ENCODE results near the gene LRP1. TPM values are rescaled to one million over a fixed set of nuclear protein-coding genes. Genes with fewer than 3 reads are reported as not detected.

The LRP1 gene
- total RNA-seq, 2 experiments from 2014 or later: 1.1 to 4.4 TPM

DNA sequence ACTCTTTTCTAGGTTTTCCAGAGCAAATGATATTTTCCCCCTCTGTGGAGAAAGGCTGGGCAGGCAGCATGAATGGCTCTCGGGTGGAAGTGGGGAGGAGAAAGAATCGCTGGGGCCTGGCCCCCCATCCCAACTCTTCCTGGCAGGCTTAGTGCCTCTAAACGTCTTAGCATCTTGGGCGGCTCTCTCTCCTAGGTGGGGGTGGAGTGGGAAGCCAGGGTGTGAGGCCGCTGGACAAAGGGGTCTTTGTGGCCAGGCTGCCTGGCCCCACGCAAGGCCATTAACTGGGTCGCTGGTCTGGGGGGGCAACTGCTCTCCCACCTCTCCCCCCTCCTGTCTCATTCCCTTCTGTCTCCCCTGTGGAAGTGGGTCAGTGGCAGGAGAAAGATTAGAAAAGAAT lies 14.4 kb downstream of the LRP1 start:
- ChIA-PET POLR2A (no interaction called here), CTCF (ENCODE audit: unreplicated experiment) (no interaction called here)
- Histone ChIP-seq H2AFZ (ENCODE audit: low read length) (no peak overlapping the region), H3K4me3 (ENCODE audit: low read depth, low read length, poor library complexity, severe bottlenecking) (no peak overlapping the region), H3K9me2 (ENCODE audit: insufficient read depth, low read length) (no peaks in the 10 kb centered on the region), H3K79me2 (ENCODE audit: insufficient read depth, low read depth, low read length) (no peaks in the 10 kb centered on the region), H4K20me1 (ENCODE audit: insufficient read depth, low read length) (no peaks in the 10 kb centered on the region), H3K27ac (ENCODE audit: low read depth, low read length, poor library complexity, severe bottlenecking) (no peak overlapping the region), H3K36me3 (ENCODE audit: insufficient read depth, low read length) (no peaks in the 10 kb centered on the region), H3K4me1 (ENCODE audit: insufficient read depth, low read length, poor library complexity, severe bottlenecking) (no peaks in the 10 kb centered on the region), H3K4me2 (ENCODE audit: low read length) (no peak overlapping the region), H3K9me3 (ENCODE audit: low read length) (no peaks in the 10 kb centered on the region)
- intact Hi-C loops (cut with micrococcal nuclease; ENCODE audit: unreplicated experiment): no loop called here
- no peak for TF ChIP-seq EZH2phosphoT487 (IDR thresholded peaks at IDR 0.05; ENCODE audit: borderline replicate concordance, low read depth, low read length)
- TF ChIP-seq, protein P1, sequence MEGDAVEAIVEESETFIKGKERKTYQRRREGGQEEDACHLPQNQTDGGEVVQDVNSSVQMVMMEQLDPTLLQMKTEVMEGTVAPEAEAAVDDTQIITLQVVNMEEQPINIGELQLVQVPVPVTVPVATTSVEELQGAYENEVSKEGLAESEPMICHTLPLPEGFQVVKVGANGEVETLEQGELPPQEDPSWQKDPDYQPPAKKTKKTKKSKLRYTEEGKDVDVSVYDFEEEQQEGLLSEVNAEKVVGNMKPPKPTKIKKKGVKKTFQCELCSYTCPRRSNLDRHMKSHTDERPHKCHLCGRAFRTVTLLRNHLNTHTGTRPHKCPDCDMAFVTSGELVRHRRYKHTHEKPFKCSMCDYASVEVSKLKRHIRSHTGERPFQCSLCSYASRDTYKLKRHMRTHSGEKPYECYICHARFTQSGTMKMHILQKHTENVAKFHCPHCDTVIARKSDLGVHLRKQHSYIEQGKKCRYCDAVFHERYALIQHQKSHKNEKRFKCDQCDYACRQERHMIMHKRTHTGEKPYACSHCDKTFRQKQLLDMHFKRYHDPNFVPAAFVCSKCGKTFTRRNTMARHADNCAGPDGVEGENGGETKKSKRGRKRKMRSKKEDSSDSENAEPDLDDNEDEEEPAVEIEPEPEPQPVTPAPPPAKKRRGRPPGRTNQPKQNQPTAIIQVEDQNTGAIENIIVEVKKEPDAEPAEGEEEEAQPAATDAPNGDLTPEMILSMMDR (conservative IDR thresholded peaks at IDR 0.05; ENCODE audit: low read length): no peak
- BruUV-seq (replicated peaks): no TSS peak
- DNase-seq (ENCODE audit: low spot score): no peak

GRCh38 chr12:57143454-57143853 lies 15.2 kb downstream of the LRP1 start:
- TF ChIP-seq, protein P1 (conservative IDR thresholded peaks at IDR 0.05; ENCODE audit: low read length): no peak
- TF ChIP-seq EZH2phosphoT487 (IDR thresholded peaks at IDR 0.05; ENCODE audit: borderline replicate concordance, low read depth, low read length): no peak
- H3K27ac ChIP-seq (ENCODE audit: low read depth, low read length, poor library complexity, severe bottlenecking): no peak overlapping the region
- BruUV-seq (replicated peaks): no TSS peak
- no peaks in the 10 kb centered on the region for H3K9me3 ChIP-seq (ENCODE audit: low read length)
- ChIA-PET CTCF (ENCODE audit: unreplicated experiment) (no interaction called here), POLR2A (interaction anchor here (0.6 kb wide), 1 partner anchor 13 kb away, joined by 3 read pairs; no protein-coding TSS in a partner anchor)
- H3K9me2 ChIP-seq (ENCODE audit: insufficient read depth, low read length): no peaks in the 10 kb centered on the region
- H3K79me2 ChIP-seq (ENCODE audit: insufficient read depth, low read depth, low read length): no peaks in the 10 kb centered on the region
- H3K4me2 ChIP-seq (ENCODE audit: low read length): no peak overlapping the region
- DNase-seq (ENCODE audit: low spot score): no peak
- no peaks in the 10 kb centered on the region for H4K20me1 ChIP-seq (ENCODE audit: insufficient read depth, low read length)
- intact Hi-C loops (cut with micrococcal nuclease; ENCODE audit: unreplicated experiment): no loop called here
- no peak overlapping the region for H2AFZ ChIP-seq (ENCODE audit: low read length)
- H3K4me3 ChIP-seq (ENCODE audit: low read depth, low read length, poor library complexity, severe bottlenecking): no peak overlapping the region
- H3K36me3 ChIP-seq (ENCODE audit: insufficient read depth, low read length): no peaks in the 10 kb centered on the region
- H3K4me1 ChIP-seq (ENCODE audit: insufficient read depth, low read length, poor library complexity, severe bottlenecking): no peaks in the 10 kb centered on the region

GRCh38 chr12:57145460-57146059 lies 17.3 kb downstream of the LRP1 start:
- intact Hi-C loops (cut with micrococcal nuclease; ENCODE audit: unreplicated experiment): no loop called here
- H3K9me3 ChIP-seq (ENCODE audit: low read length): no peaks in the 10 kb centered on the region
- TF ChIP-seq EZH2phosphoT487 (IDR thresholded peaks at IDR 0.05; ENCODE audit: borderline replicate concordance, low read depth, low read length): no peak
- TF ChIP-seq, protein P1 (conservative IDR thresholded peaks at IDR 0.05; ENCODE audit: low read length): no peak
- H3K4me2 ChIP-seq (ENCODE audit: low read length): no peak overlapping the region
- no peaks in the 10 kb centered on the region for H3K4me1 ChIP-seq (ENCODE audit: insufficient read depth, low read length, poor library complexity, severe bottlenecking)
- POLR2A ChIA-PET: no interaction called here
- H3K9me2 ChIP-seq (ENCODE audit: insufficient read depth, low read length): no peaks in the 10 kb centered on the region
- no peaks in the 10 kb centered on the region for H3K79me2 ChIP-seq (ENCODE audit: insufficient read depth, low read depth, low read length)
- H2AFZ ChIP-seq (ENCODE audit: low read length): no peak overlapping the region
- CTCF ChIA-PET (ENCODE audit: unreplicated experiment): interaction anchor here (0.5 kb wide), 1 partner anchor 33 kb away, joined by 10 read pairs; no protein-coding TSS in a partner anchor
- H4K20me1 ChIP-seq (ENCODE audit: insufficient read depth, low read length): no peaks in the 10 kb centered on the region
- H3K27ac ChIP-seq (ENCODE audit: low read depth, low read length, poor library complexity, severe bottlenecking): no peak overlapping the region
- H3K36me3 ChIP-seq (ENCODE audit: insufficient read depth, low read length): no peaks in the 10 kb centered on the region
- BruUV-seq (replicated peaks): no TSS peak
- DNase-seq (ENCODE audit: low spot score): no peak
- no peak overlapping the region for H3K4me3 ChIP-seq (ENCODE audit: low read depth, low read length, poor library complexity, severe bottlenecking)
